ENCODE data around the gene LZTS3. TPM values are rescaled to one million over a fixed set of nuclear protein-coding genes. Genes with fewer than 3 reads are reported as not detected.

Gene LZTS3
- total and polyA plus RNA-seq, 10 of the 15 experiments (the other 5 are each of a cell fraction or from before 2014, with no cell fraction given): 0.03 to 0.90 (median 0.22) TPM

DNA sequence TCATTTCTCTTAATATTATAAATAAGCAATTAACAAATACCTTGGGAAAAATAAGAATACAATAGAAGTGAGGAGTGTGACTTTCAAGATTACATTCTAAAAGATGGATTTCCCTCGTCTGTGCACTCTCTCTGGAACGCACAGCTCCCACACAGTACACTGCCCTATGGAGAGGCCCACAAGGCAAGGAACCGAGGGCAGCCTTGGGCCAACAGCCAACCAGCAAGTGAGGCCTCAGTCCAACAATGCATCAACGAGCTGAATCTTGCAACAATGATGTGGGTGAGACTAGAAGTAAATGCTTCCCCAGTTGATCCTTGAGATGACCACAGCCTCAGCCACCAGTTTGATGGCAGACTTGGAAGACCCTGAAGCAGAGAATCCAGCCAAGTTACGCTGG is 54.3 kb downstream of the LZTS3 start:
- SMC1A ChIA-PET (ENCODE audit: uncharacterized antibody, unreplicated experiment): no interaction called here
- CTCF ChIA-PET: interaction anchor here (0.6 to 2.2 kb wide), 3 partner anchors 65 to 197 kb away, joined by 3 to 12 read pairs (median 7); no protein-coding TSS in a partner anchor
- Histone ChIP-seq H4K20me1 (ENCODE audit: control insufficient read depth, insufficient read depth) (no peaks in the 10 kb centered on the region), H3K4me2 (ENCODE audit: control insufficient read depth, insufficient read depth) (no peak overlapping the region), H3K4me3 (no peak overlapping the region), H2AFZ (ENCODE audit: control insufficient read depth, low read depth, low read length) (no peak overlapping the region), H3K4me1 (ENCODE audit: control insufficient read depth, insufficient read depth, low read length) (no peaks in the 10 kb centered on the region), H3K79me2 (ENCODE audit: control insufficient read depth, insufficient read depth, low read length) (no peaks in the 10 kb centered on the region), H3K9ac (ENCODE audit: control insufficient read depth, insufficient read depth, low read length) (no peak overlapping the region), H3K36me3 (ENCODE audit: control insufficient read depth in 2 of 2, insufficient read depth in 2 of 2, low read length in 1 of 2) (peaks cover 6% of the 10 kb centered on the region in 2 experiments), H3K27me3 (replicated peaks in 1 of 2; ENCODE audit: control insufficient read depth in 2 of 2, insufficient read depth in 2 of 2, low read length in 1 of 2) (no peaks in the 10 kb centered on the region), H3K27ac (ENCODE audit: control insufficient read depth, insufficient read depth) (no peak overlapping the region), H3K9me3 (replicated peaks; ENCODE audit: control insufficient read depth, insufficient read depth, low read length) (peaks cover 6% of the 10 kb centered on the region; the same call in 2 of the 3 replicates)
- RAD21 ChIA-PET (ENCODE audit: unreplicated experiment): no interaction called here
- BruUV-seq (replicated peaks): no TSS peak
- ATAC-seq (no peak), FAIRE-seq (no peak), DNase-seq (ENCODE audit: low read depth, low spot score) (no peak)
- POLR2A ChIA-PET: no interaction called here
- in situ Hi-C loops (cut with MboI) (no loop called here), intact Hi-C loops (cut with micrococcal nuclease; ENCODE audit: unreplicated experiment) (loop anchor here (5.0 kb wide), 1 partner anchor 198 kb away; no protein-coding TSS in a partner anchor)
- WGBS (ENCODE audit: insufficient coverage, insufficient replicate concordance, low lambda C conversion rate, missing lambda C conversion rate): 72% methylated on average over 5 of the region's 5 CpGs
- TF ChIP-seq PML (IDR thresholded peaks at IDR 0.05; ENCODE audit: low read length): no peak
- TF ChIP-seq, protein P1, sequence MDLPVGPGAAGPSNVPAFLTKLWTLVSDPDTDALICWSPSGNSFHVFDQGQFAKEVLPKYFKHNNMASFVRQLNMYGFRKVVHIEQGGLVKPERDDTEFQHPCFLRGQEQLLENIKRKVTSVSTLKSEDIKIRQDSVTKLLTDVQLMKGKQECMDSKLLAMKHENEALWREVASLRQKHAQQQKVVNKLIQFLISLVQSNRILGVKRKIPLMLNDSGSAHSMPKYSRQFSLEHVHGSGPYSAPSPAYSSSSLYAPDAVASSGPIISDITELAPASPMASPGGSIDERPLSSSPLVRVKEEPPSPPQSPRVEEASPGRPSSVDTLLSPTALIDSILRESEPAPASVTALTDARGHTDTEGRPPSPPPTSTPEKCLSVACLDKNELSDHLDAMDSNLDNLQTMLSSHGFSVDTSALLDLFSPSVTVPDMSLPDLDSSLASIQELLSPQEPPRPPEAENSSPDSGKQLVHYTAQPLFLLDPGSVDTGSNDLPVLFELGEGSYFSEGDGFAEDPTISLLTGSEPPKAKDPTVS (IDR thresholded peaks at IDR 0.05; ENCODE audit: low read depth, low read length): no peak
- TF ChIP-seq ZNF687 (IDR thresholded peaks at IDR 0.05): no peak
- no peak for TF ChIP-seq REST (IDR thresholded peaks at IDR 0.05; ENCODE audit: low read depth, low read length)
- no peak for TF ChIP-seq GABPA (IDR thresholded peaks at IDR 0.05; ENCODE audit: low read depth)
- TF ChIP-seq BACH1 (IDR thresholded peaks at IDR 0.05; ENCODE audit: borderline replicate concordance): no peak
- no peak for TF ChIP-seq NR2F1 (conservative IDR thresholded peaks at IDR 0.05)
- no peak for TF ChIP-seq RAD21 (IDR thresholded peaks at IDR 0.05; ENCODE audit: insufficient read depth, low read depth, low read length)
- TF ChIP-seq SIN3A (IDR thresholded peaks at IDR 0.05; ENCODE audit: low read depth, low read length): no peak
- no peak for TF ChIP-seq E2F4 (IDR thresholded peaks at IDR 0.05; ENCODE audit: low read depth, low read length)
- no peak for TF ChIP-seq NFYB (IDR thresholded peaks at IDR 0.05; ENCODE audit: insufficient read depth, low read depth, low read length)
- TF ChIP-seq EGR1 (IDR thresholded peaks at IDR 0.05; ENCODE audit: borderline replicate concordance in 1 of 2, low read depth in 2 of 2, low read length in 2 of 2): no peak
- TF ChIP-seq SMAD5 (IDR thresholded peaks at IDR 0.05; ENCODE audit: low read depth): no peak
